NCI-H2196 (cell line): Measurements from ENCODE around the gene MPL.
"Not testable (repeated sequence)": the region's sequence is repeated elsewhere in the genome, so short reads cannot be mapped to it uniquely, and the experiment has no call there.

Source experiments
- DNase-seq: peaks from one replicate; lab custom pipeline; 2025; ENCODE audit not compliant: unreplicated experiment; lab: John Stamatoyannopoulos, UW

MPL gene

DNA sequence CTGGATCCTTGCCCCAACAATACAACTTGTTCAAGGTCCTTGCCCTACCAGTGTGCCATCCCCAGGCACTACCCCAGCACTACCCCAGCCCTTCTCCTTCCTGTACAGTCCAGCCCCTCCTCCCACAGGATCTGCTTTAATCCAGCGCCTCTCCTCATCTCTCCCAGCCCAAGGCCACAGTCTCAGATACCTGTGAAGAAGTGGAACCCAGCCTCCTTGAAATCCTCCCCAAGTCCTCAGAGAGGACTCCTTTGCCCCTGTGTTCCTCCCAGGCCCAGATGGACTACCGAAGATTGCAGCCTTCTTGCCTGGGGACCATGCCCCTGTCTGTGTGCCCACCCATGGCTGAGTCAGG is 14.7 kb downstream of the MPL start:
- DNase-seq, result no peak

DNA sequence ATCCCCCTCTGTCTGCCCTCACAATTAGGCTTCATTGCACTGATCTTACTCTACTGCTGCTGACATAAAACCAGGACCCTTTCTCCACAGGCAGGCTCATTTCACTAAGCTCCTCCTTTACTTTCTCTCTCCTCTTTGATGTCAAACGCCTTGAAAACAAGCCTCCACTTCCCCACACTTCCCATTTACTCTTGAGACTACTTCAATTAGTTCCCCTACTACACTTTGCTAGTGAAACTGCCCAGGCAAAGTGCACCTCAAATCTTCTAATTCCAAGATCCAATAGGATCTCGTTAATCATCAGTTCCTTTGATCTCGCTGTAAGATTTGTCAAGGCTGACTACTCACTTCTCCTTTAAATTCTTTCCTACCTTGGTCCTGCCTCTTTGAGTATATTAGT is 15.3 kb downstream of the MPL start:
- DNase-seq, result no peak

GRCh38 chr1:43354471-43354870 is 16.9 kb downstream of the MPL start:
- DNase-seq, result no peak

DNA sequence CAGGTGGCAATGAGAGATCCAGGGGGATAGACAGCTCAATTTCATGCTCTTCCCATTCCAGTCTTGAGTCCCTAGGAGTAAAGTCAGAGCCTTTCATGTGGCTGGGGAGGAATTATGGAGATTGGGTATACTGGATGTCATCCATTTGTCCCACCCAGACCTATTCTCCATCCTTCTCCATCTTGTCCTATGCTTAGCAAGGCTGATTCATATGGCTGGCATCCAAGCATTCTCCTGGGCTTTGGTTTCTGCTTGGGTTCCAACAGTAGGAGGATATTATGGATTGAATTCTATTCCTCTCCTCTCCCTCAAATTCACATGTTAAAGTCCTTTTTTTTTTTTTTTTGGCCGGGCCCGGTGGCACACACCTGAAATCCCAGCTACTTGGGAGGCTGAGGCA is 17.3 kb downstream of the MPL start:
- DNase-seq, result no peak

DNA sequence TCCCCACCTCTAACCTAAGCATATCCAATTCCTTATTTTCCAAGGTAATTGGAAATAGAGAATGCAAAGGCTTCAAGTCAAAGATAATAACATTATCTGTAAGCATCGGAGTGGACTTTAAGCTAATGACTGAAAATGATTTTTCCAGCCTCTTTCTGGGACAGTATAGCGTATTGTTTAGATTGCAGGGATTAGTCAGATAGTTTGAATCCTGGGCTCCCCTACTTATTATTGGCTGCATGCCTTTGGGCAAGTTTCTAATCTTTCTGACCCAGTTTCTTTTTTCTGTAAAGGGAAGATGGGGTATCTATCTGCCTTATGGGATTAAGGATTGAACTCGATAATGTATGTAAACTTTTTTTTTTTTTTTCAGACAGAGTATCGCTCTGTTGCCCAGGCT is 19.6 kb downstream of the MPL start:
- no peak for DNase-seq

DNA sequence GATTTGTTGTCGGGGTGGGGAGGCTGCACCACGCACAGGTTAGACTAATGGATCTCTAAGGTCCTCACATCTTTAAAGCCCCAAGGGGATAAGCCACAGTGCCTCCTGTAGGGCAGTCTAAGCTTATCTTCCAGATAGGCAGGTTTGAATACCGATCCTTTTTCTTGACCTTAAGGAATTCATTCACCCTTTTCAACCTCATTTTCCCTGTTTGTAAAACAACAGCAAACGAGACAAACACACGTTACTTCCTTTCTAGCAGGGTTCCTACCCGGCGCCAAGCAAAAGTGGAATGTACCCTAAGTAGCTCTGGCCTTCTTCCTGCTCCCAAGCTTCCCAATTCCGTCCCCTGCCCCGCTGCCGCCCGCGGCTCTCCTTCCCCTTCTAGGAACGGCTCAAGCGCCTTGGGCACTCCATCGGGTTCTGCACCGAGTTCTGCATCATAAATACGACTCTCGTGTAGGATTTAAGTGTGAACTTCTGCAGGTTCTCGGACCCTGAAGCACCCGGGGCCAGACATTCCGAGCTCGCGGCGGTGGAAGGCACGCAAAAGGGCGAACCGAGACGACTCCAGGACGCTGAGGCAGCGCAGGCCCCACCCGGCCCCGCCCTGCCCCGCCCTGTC is 20.6 kb downstream of the MPL start:
- peak; percentile 24 for DNase-seq

- peak; percentile 99 for DNase-seq
Observed at GRCh38 chr1:43358746-43359693, 21.4 kb downstream of the MPL start, which contains the start of gene CDC20. TSS of gene CDC20 (plus strand) at chr1:43358981. CDS start at chr1:43359216, 235 bp downstream.

DNA sequence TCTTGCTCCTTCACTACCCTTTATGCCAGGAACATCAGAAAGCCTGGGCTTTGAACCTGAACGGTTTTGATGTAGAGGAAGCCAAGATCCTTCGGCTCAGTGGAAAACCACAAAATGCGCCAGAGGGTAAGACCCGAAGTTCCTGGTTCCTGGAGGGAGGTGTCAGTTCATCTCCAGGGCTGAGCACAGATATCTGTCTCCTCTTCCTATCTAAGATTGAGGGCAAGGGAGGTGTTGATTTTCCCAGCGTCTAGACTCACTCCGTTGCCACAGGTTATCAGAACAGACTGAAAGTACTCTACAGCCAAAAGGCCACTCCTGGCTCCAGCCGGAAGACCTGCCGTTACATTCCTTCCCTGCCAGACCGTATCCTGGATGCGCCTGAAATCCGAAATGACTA is 22.1 kb downstream of the MPL start:
- no peak for DNase-seq

DNA sequence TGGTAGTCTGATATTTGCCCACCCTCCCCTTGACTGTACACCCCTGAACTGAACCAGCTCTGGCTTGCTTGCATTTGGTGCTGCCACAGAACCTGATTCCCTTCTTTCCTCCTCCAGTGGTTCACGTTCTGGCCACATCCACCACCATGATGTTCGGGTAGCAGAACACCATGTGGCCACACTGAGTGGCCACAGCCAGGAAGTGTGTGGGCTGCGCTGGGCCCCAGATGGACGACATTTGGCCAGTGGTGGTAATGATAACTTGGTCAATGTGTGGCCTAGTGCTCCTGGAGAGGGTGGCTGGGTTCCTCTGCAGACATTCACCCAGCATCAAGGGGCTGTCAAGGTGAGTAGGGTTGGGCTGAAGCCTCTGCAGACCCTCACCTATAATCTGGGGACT is 23.0 kb downstream of the MPL start:
- DNase-seq, result no peak

DNA sequence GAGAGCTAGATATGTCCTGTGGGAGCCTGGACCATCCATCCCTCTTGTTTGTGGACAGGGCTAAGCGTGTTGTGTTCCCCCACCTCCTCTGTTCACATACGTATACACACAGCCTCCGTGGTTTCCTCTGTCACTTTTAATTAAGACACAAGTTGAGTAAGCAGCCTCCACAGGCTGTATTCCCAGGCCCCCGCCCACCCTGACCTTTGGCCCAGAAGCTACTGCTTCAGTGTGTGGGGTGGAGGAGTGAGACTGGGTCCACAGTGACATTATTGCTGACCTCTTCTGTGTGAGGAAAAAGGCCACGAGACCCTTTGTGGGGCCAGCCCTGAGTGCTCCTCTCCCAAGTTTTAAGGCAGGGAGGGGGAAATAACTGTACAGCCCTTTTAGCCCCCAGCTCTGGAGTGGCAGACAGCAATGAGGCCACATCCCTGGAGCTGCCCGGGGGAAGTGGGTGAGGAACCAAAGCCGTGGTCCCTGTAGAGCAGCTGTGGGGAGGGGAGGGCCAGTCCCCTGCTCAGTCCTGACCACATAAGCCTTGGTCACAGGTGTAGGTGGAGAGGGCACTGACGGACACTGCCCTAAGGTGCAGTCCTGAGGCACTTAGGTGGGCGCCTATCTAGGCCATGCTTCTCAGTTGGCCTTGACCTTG is 25.8 kb downstream of the MPL start:
- DNase-seq, result no peak

DNA sequence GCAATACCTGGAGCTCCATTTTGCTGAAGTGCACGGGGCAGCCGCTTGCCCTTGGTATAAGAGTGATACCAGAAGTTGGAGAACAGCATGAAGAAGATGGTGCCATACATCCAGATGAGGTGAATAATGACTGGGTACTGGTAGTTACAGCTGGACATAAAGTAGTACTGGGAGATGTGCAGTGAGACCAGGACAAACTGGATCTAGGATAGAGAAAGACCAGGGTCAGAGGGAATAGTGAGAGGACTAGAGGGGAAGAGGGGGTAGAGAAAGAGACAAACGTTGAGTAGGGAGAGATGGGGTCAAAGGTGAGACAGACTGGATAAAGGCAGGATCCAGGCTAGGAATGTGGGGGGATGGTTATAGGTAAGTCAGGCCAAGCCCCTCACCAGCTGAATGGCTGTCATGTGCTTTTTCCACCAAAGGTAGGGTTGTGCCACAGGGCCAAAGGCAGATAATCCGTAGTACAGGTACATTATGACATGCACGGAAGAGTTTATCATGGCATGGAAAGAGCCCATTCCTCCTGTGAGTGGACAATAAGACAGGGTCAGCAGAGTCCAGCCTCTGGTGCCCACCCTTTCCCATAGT is 26.4 kb downstream of the MPL start:
- DNase-seq, result no peak

DNA sequence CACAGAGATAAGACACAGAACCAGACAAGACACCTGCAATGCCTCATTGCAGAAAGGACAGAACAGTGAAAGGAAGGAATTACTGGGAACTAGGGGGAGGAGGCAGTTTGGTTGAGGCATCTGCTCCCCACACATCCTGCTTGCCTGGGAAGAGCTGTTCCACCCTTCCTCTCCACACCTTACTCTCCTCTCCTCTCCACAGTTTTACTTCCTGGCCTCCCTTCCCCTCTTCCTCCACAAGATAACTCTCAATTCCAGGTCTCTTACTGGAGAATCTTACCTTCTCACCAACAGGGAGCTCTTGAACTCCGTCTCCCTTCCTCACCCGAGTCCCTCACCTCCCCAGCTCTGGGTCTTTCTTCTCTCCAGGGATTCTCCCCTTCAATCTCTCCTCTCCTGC is 28.1 kb downstream of the MPL start:
- no peak for DNase-seq

GRCh38 chr1:43366179-43366578 is 28.6 kb downstream of the MPL start:
- no peak for DNase-seq

DNA sequence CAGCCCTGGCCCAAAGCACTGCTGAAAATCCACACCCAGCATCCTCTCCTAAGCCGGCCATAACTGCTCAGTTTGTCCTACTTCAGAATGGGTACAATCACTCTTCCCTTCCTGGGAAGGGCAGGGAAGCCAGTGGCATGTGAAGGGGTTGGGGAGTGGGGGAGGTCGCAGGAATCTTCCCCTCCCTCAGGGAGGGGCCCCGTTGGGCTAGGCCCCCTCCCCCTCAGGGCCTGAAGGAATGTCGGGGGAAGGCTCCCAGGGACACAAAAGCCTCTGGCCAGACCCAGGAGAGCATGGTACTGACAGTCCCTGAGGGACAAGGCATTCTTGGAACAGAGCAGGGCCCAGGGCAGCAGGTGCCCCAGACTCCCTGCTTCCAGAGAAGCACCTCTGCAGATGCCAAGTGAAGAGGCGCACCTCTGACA is 29.0 kb downstream of the MPL start:
- DNase-seq, result no peak

DNA sequence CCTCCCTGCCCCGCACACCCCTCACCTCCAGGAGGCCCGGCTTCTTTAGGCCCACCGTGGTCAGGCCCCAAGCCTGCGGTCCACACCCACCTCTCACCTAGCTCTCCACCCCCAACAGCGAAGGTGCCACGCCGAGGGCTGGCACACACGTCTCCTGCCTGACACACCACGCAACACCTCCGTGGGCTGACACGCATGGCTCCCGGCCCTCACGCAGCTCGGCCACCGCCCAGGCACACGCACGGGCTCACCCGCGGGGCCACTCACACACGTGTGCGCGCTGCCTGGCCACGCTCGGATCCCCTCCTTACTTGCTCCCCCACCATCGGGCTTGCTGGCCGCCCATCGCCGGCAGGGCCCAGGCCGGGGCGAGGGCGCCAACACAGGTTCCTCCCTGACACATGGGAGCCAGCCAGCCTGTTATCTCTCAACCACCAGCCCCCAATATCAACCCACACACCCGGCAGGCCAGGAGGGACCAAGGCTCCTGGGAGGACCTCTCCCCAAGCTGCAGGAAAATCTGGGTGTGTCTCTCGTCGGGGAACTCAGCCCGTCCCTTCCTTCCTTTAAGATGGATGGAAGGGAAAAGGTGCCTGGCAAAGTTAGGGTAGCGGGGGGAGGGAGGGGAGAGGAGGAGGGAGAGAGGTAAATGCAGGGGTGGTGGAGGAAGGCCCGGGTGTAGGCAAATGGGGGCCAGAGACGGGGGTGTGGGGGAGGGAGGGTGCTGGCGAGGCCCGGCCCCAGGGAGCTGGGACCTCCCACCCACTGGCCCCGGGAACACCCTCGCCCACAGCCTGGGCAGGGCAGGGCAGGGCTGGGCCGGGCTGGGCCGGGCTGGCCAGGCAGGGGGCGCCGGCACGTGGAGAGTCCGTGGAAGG is 29.6 kb downstream of the MPL start:
- no peak for DNase-seq

GRCh38 chr1:43367904-43368645 is 30.5 kb downstream of the MPL start, which contains the start of gene ELOVL1:
TSS of gene ELOVL1 (minus strand) at chr1:43368011. CDS start at chr1:43365609, 2,402 bp downstream.
- peak; percentile 92 for DNase-seq

GRCh38 chr1:43368646-43369020 is 31.0 kb downstream of the MPL start:
- DNase-seq, result no peak

DNA sequence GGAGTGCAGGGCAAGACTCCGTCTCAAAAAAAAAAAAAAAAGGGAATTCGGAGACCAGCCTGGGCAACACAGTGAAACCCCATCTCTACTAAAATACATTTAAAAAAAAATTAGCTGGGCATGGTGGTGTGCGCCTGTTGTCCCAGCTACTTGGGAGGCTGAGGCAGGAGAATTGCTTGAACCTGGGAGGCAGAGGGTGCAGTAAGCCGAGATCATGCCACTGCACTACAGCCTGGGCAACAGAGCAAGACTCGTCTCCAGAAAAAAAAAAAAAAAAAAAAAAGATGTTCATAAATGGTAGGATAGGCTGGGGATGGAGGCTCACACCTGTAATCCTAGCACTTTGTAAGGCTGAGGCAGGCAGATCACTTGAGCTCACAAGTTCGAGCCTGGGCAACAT is 32.2 kb downstream of the MPL start:
- DNase-seq, result not testable (repeated sequence)

- no peak for DNase-seq
Observed at GRCh38 chr1:43370564-43370963, 32.9 kb downstream of the MPL start.

DNA sequence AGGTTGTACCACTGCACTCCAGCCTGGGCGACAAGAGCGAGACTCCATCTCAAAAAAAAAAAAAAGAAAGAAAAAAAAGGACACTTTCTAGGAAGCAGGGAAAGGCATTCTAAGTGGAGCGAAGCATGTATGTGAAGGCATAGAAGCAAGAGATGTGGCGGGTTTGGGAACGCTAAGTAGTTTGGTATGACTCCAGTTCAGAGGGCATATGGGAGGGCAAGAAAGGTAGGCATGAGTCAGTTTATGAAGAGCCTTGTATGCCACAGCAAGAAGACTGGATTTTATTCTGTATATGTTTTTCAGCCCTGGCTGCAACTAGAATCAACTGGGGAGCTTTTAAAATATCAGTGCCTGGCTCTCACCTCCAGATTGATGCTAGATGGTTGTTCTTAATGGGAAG is 34.6 kb downstream of the MPL start:
- DNase-seq, result no peak
